NB4 (cell line): ENCODE data around the gene KIAA1217.

Experiments
- DNase-seq: peaks from one replicate; pipeline ENCODE4 v3.0.0; 2010; ENCODE audit warnings: low read depth
- H3K4me3 ChIP-seq: one replicate; pipeline ENCODE4 v1.5.1; 2011; ENCODE audit warnings: mild to moderate bottlenecking, low read depth, low read length, moderate library complexity
- MYC ChIP-seq: IDR thresholded peaks from 2 replicates; pipeline ENCODE4 v1.6.1; 2011; ENCODE audit warnings: low read depth, low read length
- POLR2A ChIP-seq: IDR thresholded peaks from 2 replicates; pipeline ENCODE4 v1.6.1; 2011; ENCODE audit warnings: mild to moderate bottlenecking; ENCODE audit not compliant: insufficient read length; ENCODE audit errors: extremely low read depth
- TF ChIP-seq, protein P1 (sequence below): IDR thresholded peaks from one replicate; pipeline ENCODE4 v1.5.1; 2012; ENCODE audit warnings: low read depth, low read length
- TF ChIP-seq, protein P2 (sequence below): IDR thresholded peaks from 2 replicates; pipeline ENCODE4 v1.6.1; 2011; ENCODE audit warnings: low read depth, low read length

The KIAA1217 gene

GRCh38 chr10:24459836-24460235, 250.9 kb downstream of the KIAA1217 start:
- no peak overlapping the region for H3K4me3 ChIP-seq
- DNase-seq: no peak
- TF ChIP-seq, protein P1, sequence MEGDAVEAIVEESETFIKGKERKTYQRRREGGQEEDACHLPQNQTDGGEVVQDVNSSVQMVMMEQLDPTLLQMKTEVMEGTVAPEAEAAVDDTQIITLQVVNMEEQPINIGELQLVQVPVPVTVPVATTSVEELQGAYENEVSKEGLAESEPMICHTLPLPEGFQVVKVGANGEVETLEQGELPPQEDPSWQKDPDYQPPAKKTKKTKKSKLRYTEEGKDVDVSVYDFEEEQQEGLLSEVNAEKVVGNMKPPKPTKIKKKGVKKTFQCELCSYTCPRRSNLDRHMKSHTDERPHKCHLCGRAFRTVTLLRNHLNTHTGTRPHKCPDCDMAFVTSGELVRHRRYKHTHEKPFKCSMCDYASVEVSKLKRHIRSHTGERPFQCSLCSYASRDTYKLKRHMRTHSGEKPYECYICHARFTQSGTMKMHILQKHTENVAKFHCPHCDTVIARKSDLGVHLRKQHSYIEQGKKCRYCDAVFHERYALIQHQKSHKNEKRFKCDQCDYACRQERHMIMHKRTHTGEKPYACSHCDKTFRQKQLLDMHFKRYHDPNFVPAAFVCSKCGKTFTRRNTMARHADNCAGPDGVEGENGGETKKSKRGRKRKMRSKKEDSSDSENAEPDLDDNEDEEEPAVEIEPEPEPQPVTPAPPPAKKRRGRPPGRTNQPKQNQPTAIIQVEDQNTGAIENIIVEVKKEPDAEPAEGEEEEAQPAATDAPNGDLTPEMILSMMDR: no peak
- TF ChIP-seq MYC (no peak), POLR2A (no peak)
- TF ChIP-seq, protein P2, sequence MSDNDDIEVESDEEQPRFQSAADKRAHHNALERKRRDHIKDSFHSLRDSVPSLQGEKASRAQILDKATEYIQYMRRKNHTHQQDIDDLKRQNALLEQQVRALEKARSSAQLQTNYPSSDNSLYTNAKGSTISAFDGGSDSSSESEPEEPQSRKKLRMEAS: no peak

- DNase-seq: no peak
- H3K4me3 ChIP-seq: no peak overlapping the region
- TF ChIP-seq POLR2A: no peak
- no peak for TF ChIP-seq MYC
- TF ChIP-seq, protein P2: no peak
- TF ChIP-seq, protein P1: no peak
Observed at GRCh38 chr10:24462291-24462813, 253.4 kb downstream of the KIAA1217 start.

DNA sequence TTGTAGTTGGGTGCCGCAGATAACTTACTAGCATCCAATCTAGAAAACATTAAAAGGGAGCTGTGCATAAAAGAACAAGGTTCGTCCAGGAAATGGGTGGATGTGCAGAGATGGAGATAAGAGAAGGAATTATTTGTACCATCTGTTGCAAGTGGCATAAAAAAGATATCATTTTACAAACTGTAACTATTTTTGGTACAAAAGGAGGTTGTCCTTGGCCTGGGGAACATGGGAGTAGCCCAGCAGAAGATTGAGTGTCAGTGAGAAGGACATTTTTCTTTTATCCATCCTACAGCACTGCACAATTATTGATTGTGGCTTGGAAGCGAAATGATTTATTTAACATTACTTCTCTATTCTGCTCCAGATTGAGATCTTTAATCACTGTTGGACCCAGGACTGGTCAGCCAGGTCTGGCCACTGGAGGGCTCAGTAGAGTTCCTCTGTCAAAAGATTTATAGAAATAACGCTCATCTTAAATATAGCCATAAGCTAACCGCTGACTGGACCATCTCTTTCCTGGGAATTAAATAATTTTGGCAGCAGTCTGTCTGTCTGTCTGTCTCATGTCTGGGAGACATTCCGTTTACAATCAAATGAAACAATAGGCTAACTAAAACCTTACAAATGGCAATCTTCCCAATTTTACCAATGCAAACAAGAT, 254.1 kb downstream of the KIAA1217 start:
- peak; percentile 6 for DNase-seq
- TF ChIP-seq MYC: no peak
- TF ChIP-seq, protein P1: peak; percentile 7
- H3K4me3 ChIP-seq: no peak overlapping the region

- no peak overlapping the region for H3K4me3 ChIP-seq
- DNase-seq: peak; percentile 79
- TF ChIP-seq MYC (no peak), POLR2A (no peak)
- TF ChIP-seq, protein P1: no peak
- TF ChIP-seq, protein P2: no peak
Observed at GRCh38 chr10:24463611-24464426, 254.9 kb downstream of the KIAA1217 start.

DNA sequence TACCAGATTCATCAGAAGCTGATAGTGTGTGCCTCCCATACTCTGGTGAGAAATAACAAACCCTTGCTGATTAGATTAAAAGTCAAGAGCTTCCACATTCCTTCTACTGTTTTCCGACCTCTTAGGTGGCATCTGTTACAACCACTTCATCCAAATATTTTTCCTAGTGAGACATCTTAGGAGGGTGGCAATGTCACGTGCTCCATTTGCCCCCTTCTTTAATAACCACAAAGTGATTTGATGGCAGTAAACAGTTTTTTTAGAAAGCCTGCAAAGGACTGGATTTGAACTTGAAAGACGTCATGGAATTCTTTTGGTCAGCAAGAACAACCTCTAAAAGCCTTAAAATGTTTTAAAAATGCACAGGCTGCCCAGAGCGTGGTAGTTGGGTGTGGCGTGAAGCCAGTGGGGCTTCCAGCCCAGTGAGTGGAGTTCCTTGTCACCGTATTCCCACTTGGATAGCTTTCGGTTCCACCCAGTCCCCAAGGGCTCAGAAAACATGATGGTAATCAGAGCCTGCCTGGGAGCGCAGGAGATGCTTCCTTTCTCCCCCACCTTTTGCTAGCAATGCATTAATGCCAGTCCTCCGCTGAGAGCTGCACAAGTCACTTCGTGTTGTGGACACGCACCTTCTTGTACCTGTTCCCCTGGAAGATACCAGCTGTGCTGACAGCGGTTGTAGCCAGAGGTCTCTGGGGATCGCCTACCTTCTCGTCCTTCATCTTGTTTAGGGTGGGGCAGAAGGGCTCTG, 256.4 kb downstream of the KIAA1217 start:
- TF ChIP-seq MYC (no peak), POLR2A (no peak)
- TF ChIP-seq, protein P2: no peak
- TF ChIP-seq, protein P1: no peak
- no peak overlapping the region for H3K4me3 ChIP-seq
- no peak for DNase-seq
